GM21360 (cell line): Measurements from ENCODE around the gene RBM19.

Experiments used
- ATAC-seq: cut with Tn5 transposase; IDR thresholded peaks from one replicate; pipeline ENCODE4 v1.9.1; 2021; ENCODE audit warnings: mild to moderate bottlenecking, moderate library complexity; ENCODE audit not compliant: unreplicated experiment

The RBM19 gene

DNA sequence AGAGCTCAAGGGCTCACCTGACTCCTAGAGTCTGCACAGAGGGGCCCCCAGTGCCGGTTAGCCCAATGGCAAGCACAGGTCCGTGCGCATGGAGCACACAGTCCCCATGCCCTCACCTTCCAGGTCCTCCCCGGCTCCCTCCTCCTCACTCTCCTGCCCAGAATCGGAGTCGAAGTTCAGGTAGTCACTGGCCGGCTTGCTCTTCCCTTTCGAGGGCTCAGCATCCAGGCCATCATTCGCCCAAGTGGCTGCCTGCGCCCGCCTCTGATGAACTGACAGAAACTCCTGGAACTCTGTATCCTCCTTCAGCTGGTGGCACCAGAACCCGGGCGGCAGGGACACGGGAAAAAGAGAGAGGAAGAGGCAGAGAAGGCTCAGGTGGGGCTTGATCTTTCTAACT lies 7.0 kb downstream of the RBM19 start:
- ATAC-seq = no peak

GRCh38 chr12:113958108-113958507 lies 8.0 kb downstream of the RBM19 start:
- ATAC-seq = no peak

DNA sequence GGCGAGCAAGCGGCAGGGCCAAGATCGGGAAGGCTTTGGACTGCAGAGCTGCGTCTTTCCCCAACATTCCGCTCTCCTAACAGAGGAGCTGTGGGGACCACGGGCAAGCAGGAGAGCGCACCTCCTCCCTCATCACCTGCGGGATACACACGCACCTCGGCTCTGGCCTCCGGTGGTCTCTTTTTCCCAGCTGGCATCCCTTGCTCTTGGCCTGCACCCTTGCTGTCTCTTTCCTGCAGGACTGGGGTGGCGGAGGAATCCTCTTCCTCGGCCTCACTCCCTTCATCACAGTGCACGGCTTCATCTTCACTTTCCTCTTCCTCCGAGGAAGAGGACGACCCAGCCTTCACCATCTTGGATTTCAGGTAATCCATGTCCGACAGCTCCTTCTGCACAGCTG lies 8.5 kb downstream of the RBM19 start:
- no peak for ATAC-seq

GRCh38 chr12:113955109-113955970 lies 10.8 kb downstream of the RBM19 start:
- no peak for ATAC-seq

DNA sequence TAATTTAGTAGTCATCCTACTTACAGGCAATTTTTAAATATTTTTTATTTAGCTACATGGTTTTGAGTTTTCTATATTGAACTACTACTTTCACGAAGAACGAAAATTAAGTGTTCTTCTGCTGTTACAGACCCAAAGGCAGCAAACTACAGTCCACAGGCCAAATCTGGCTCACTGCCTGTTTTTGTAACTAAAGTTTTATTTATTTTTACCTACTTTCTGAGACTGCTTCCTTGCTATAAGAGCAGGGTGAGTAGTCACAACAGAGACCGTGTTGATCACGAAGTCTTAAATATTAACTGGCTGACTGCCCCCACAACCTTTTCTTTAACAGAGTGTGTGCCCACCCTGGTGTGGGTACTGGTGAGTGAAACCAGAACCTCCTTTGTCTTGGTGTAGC lies 11.6 kb downstream of the RBM19 start:
- ATAC-seq = no peak

- no peak for ATAC-seq
These were observed 15.3 kb downstream of the RBM19 start for GRCh38 chr12:113950873-113951272.

GRCh38 chr12:113949321-113950305 lies 16.5 kb downstream of the RBM19 start:
- ATAC-seq = no peak

- no peak for ATAC-seq
These were observed 17.8 kb downstream of the RBM19 start for GRCh38 chr12:113948151-113948914.

DNA sequence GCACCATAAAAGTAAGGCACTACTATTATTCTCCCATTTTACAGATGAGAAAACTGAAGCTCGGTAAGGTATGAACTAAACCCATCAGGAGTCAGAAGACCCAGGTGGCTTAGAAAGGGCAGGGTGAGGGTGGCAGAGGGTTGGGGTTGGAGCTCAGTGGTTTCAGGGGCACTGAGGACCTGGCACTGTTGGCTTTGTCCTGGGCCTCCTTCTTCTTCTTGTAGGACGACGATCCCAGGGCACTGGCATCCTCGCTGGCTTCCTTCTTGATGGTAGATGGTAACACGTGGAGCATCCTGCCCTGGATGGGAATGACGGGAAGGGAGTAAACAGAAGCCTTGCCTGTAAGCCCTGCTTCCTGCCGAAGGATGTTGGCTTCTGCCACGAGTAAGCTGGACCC lies 19.9 kb downstream of the RBM19 start:
- ATAC-seq = no peak

DNA sequence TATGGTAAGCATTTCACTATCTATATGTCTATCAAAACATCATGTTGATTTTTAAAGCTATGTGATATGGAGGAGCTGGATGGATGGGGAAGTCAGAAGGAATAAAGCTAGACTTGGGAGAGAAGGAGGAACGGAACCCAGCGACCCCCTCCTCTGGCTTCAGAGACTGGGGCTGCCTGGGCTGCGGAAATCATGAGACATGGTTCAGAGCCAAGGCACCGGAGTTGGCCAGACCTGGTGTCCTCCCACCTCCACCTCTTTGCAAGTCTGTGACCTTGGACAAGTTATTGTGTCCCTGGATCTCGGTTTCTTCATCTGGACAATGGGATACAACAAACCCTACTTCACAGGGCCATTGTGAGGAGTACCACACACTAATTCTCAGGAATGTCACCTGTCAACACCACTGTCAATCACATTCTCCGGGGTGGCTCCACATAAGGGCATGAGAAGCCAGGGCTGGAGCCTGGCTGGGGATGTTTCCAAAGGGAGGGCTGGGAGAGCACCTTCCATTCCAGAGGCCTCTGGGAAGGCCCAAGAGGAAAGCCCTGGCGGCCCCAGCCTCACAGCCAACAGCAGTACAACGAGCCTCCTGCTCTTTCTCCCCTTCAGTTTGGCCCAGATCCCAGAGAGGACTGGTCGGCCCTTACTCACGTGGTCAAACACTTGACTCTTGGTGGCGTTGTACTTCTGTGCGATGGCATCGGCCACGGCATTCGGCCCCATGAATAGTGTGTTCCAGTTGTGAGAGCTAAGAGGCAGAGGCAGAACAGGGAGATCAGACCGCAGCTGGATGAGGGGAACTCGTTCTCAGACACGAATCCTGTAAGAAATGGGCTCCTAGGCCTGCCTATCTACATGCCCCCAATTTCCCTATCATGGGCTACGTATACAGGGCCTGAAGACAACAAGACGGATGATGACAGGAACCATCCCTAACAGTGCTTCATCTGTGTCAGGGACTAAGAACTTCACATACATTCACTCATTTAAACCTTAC lies 20.7 kb downstream of the RBM19 start:
- ATAC-seq = no peak

- no peak for ATAC-seq
These were observed 23.9 kb downstream of the RBM19 start for GRCh38 chr12:113942209-113942608.

DNA sequence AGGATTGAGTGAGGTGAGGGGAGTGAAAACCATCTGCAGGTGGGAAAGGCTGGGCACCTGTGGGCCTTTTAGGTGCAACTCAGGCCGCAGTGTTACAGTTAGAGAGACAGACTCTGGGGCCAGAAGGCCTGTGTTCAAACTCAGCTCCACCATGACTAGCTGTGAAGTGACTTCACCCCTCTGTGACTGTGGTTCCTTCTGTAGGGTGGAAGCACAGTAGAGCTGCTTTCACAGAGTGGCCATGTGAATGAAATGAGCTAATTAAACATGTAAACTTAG lies 25.0 kb downstream of the RBM19 start:
- ATAC-seq = no peak

GRCh38 chr12:113940357-113941207 lies 25.5 kb downstream of the RBM19 start:
- ATAC-seq = no peak

DNA sequence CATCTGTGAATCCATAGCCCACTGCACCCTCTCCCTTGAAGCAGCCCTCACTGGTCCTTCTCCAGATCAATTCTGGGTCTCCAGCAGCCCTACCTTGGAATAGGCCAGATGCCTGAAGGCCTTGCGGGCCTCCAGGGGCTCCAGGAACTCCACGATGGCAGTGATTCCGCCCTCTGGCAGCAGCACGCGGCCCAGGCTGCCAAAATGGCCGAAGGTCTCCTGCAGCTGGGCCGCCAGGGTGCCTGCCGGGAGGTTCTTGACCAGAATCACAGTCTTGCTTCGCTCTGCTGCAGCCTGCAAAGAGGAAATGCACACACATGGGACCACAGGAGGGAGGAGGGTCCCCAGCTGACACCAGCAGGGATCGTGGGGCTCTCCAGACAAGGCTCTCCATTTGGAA lies 26.3 kb downstream of the RBM19 start:
- ATAC-seq = no peak

DNA sequence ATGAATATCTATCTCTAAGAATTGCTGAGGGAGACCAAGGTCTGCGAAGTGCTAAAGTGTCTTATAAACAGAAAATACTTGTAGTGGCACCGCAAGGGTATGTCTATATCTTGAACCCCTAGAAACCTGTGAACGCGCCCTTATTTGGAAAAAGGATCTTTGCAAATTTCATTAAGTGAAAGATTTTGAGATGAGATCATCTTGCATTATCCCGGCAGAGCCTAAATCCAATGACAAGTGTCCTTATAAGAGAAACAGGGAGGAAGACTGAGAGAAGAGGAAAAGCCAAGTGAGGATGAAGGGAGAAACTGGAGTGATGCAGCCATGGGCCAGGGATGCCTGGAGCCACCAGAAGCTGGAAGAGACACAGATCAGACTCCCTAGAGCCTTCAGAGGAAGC lies 27.7 kb downstream of the RBM19 start:
- ATAC-seq = no peak

- ATAC-seq = no peak
These were observed 29.7 kb downstream of the RBM19 start for GRCh38 chr12:113936460-113936859.

GRCh38 chr12:113935459-113935858 lies 30.7 kb downstream of the RBM19 start:
- ATAC-seq = no peak

- no peak for ATAC-seq
These were observed 31.2 kb downstream of the RBM19 start for GRCh38 chr12:113934946-113935345.
